ENCODE data around the gene NXPH4. TPM values are rescaled to one million over a fixed set of nuclear protein-coding genes. Genes with fewer than 3 reads are reported as not detected.

The NXPH4 gene
- total and polyA plus RNA-seq, 7 experiments from 2014 or later = 0.31 TPM; not detected in 6

- H3K27me3 Mint-ChIP-seq = peaks cover 72 to 81% (median 76%) of the 10 kb centered on the region in 5 donors
- Histone ChIP-seq H3K27me3 (ENCODE audit: control insufficient read depth in 2 of 2, insufficient read depth in 2 of 2, low read length in 2 of 2) (peaks cover 20 to 74% of the 10 kb centered on the region in 2 donors), H3K9me3 (ENCODE audit: control insufficient read depth in 2 of 3, low read length in 3 of 3) (no peaks in the 10 kb centered on the region), H3K27ac (ENCODE audit: low read depth, low read length) (no peak overlapping the region), H3K4me3 (ENCODE audit: low read length) (peak overlapping the region; percentile 30), H3K4me1 (ENCODE audit: control insufficient read depth in 2 of 2, insufficient read depth in 2 of 2, low read length in 2 of 2) (peaks cover 27 to 34% of the 10 kb centered on the region in 2 donors), H3K36me3 (ENCODE audit: control insufficient read depth in 2 of 3, insufficient read depth in 3 of 3, low read length in 3 of 3) (no peaks in the 10 kb centered on the region)
- no peaks in the 10 kb centered on the region for H3K36me3 Mint-ChIP-seq
- ChIA-PET POLR2A (interaction anchor here (0.7 to 2.9 kb wide), 3 partner anchors 8 to 19 kb away, joined by 3 to 13 read pairs (median 4); partner anchors contain the start of gene SHMT2), CTCF (interaction anchor here (1.0 to 5.3 kb wide), 3 partner anchors 12 to 25 kb away, joined by 3 to 156 read pairs (median 18); partner anchors contain the start of gene SHMT2)
- H3K9me3 Mint-ChIP-seq = peaks cover 0 to 3% (median 0%) of the 10 kb centered on the region in 11 donors
- ATAC-seq (peak; percentile 24), DNase-seq (no peak)
- intact Hi-C loops (cut with micrococcal nuclease) = loop anchor here (1.0 to 2.0 kb wide), 3 partner anchors 8 to 246 kb away; partner anchors contain the start of gene SHMT2 (in 1 of the 2)
- peak overlapping the region in 2 of 9 donors; percentile 24 to 51 for H3K27ac Mint-ChIP-seq
- peaks cover 42 to 64% (median 50%) of the 10 kb centered on the region in 7 donors for H3K4me1 Mint-ChIP-seq
- peak overlapping the region; percentile 67 to 90 (median 84) for H3K4me3 Mint-ChIP-seq
Measured at GRCh38 chr12:57216921-57217879, 606 bp downstream of the NXPH4 start.

DNA sequence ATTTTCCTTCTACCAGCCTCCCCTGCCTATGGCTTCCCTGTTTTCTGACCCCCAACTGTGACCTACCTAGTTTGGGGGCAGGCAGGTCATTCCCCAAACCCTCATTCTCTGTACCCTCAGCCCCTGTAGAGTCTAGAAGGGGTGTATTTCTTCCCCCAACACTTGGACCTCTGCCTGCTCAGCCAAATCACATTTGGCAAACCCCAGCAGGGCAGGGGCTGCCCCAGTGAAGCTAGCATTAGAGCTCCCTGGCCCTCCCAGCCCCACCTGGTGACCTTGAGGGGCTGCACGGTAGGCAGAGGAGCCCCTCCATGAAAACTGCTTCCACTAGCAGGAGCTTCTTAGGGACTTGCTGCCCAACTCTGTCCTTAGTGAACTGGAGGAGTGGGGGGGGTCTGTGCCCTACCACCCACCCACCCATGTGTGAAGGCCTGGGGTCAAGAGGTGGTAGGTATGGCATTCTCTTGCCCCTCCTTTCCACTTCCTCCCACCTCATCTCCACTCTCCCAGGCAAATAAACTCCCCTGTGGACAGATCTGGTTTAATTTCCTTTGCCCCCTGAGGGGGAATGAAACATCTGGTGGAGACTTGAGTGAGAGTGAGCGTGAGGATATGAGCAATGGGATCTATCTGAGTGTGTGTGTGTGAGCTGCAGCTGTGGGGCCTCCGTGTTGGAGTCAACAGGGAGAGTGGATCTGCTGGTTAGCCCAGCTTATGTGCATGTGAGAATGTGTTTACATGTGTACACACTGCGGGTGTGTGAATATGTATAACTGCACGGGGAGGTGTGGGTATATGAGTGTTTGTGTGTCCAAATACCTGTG is 1.6 kb downstream of the NXPH4 start:
- H3K4me1 ChIP-seq (ENCODE audit: control insufficient read depth in 2 of 2, insufficient read depth in 2 of 2, low read length in 2 of 2) = peaks cover 26 to 29% of the 10 kb centered on the region in 2 donors
- ChIA-PET POLR2A (interaction anchor here (0.6 to 2.9 kb wide), 3 partner anchors 11 to 106 kb away, joined by 3 to 13 read pairs (median 4); partner anchors contain the start of gene SHMT2), CTCF (interaction anchor here (0.6 to 3.1 kb wide), 3 partner anchors 11 to 120 kb away, joined by 3 to 18 read pairs (median 4); partner anchors contain the start of gene SHMT2)
- H3K36me3 Mint-ChIP-seq = no peaks in the 10 kb centered on the region
- H3K27ac Mint-ChIP-seq = peak overlapping the region in 1 of 9 donors; percentile 7
- H3K36me3 ChIP-seq (ENCODE audit: control insufficient read depth in 2 of 3, insufficient read depth in 3 of 3, low read length in 3 of 3) = no peaks in the 10 kb centered on the region
- H3K9me3 ChIP-seq (ENCODE audit: control insufficient read depth in 2 of 3, low read length in 3 of 3) = no peaks in the 10 kb centered on the region
- H3K4me1 Mint-ChIP-seq = peaks cover 42 to 69% (median 53%) of the 10 kb centered on the region in 7 donors
- H3K4me3 Mint-ChIP-seq = peak overlapping the region in 9 of 10 donors; percentile 53 to 90 (median 84)
- no peak overlapping the region for H3K4me3 ChIP-seq (ENCODE audit: low read length)
- peaks cover 82 to 88% (median 86%) of the 10 kb centered on the region in 5 donors for H3K27me3 Mint-ChIP-seq
- no peak overlapping the region for H3K27ac ChIP-seq (ENCODE audit: low read depth, low read length)
- DNase-seq (no peak), ATAC-seq (no peak)
- H3K9me3 Mint-ChIP-seq = peaks cover 0 to 3% (median 0%) of the 10 kb centered on the region in 11 donors
- H3K27me3 ChIP-seq (ENCODE audit: control insufficient read depth in 2 of 2, insufficient read depth in 2 of 2, low read length in 2 of 2) = peaks cover 20 to 83% of the 10 kb centered on the region in 2 donors
- intact Hi-C loops (cut with micrococcal nuclease) = no loop called here

DNA sequence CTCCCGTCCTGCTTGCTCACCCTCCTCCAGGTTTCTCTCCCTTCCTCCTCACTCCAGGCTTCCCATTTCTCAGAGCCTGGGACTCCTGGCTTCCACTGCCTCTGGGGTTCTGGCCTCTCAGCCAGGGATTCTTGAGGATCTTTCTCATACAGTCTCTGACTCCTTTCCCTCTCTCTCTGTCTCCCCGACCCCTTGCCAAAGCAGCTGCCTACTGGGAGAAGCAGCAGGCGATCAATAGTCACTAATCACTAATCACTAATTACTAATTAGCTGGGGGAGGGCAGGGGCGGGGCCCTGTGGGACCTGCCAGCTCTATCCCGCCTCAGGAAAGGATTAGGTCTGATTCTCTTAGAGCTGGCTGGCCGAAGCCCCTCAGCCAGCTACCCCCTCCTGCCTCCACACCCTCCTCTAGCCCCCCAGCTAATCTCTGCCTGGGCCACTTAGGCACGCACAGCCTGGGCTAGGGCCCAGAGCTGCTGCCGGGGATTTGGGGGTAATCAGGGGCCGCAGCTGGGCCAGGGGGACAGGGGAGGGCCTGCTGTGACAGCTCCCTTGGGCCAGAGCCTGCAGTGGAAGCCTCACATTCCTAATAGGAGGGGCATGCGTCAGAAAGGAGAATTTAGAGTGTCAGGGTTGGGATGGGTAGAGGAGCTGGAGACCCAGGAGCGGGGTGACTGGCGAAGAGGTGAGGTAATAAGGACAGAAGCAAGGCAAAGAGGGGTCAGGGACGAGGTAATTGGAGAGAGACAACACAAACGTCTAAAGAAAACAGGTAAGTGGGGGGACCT is 2.8 kb downstream of the NXPH4 start:
- intact Hi-C loops (cut with micrococcal nuclease) = no loop called here
- H3K4me3 ChIP-seq (ENCODE audit: low read length) = no peak overlapping the region
- peaks cover 82 to 88% (median 85%) of the 10 kb centered on the region in 5 donors for H3K27me3 Mint-ChIP-seq
- ChIA-PET POLR2A (interaction anchor here (0.5 to 2.9 kb wide), 4 partner anchors 10 to 107 kb away, joined by 3 to 13 read pairs (median 4); partner anchors contain the start of gene SHMT2), CTCF (interaction anchor here (1.2 to 3.1 kb wide), 4 partner anchors 10 to 32 kb away, joined by 4 to 18 read pairs (median 6); partner anchors contain the start of genes SHMT2 and STAC3)
- no peaks in the 10 kb centered on the region for H3K9me3 ChIP-seq (ENCODE audit: control insufficient read depth in 2 of 3, low read length in 3 of 3)
- peaks cover 16 to 20% of the 10 kb centered on the region in 2 donors for H3K4me1 ChIP-seq (ENCODE audit: control insufficient read depth in 2 of 2, insufficient read depth in 2 of 2, low read length in 2 of 2)
- ATAC-seq (no peak), DNase-seq (no peak)
- peaks cover 30 to 62% (median 45%) of the 10 kb centered on the region in 7 donors for H3K4me1 Mint-ChIP-seq
- no peak overlapping the region for H3K27ac Mint-ChIP-seq
- peaks cover 20 to 85% of the 10 kb centered on the region in 2 donors for H3K27me3 ChIP-seq (ENCODE audit: control insufficient read depth in 2 of 2, insufficient read depth in 2 of 2, low read length in 2 of 2)
- peak overlapping the region in 4 of 10 donors; percentile 6 to 64 (median 18) for H3K4me3 Mint-ChIP-seq
- no peaks in the 10 kb centered on the region for H3K36me3 Mint-ChIP-seq
- H3K27ac ChIP-seq (ENCODE audit: low read depth, low read length) = no peak overlapping the region
- no peaks in the 10 kb centered on the region for H3K36me3 ChIP-seq (ENCODE audit: control insufficient read depth in 2 of 3, insufficient read depth in 3 of 3, low read length in 3 of 3)
- H3K9me3 Mint-ChIP-seq = peaks cover 0 to 3% (median 0%) of the 10 kb centered on the region in 11 donors

DNA sequence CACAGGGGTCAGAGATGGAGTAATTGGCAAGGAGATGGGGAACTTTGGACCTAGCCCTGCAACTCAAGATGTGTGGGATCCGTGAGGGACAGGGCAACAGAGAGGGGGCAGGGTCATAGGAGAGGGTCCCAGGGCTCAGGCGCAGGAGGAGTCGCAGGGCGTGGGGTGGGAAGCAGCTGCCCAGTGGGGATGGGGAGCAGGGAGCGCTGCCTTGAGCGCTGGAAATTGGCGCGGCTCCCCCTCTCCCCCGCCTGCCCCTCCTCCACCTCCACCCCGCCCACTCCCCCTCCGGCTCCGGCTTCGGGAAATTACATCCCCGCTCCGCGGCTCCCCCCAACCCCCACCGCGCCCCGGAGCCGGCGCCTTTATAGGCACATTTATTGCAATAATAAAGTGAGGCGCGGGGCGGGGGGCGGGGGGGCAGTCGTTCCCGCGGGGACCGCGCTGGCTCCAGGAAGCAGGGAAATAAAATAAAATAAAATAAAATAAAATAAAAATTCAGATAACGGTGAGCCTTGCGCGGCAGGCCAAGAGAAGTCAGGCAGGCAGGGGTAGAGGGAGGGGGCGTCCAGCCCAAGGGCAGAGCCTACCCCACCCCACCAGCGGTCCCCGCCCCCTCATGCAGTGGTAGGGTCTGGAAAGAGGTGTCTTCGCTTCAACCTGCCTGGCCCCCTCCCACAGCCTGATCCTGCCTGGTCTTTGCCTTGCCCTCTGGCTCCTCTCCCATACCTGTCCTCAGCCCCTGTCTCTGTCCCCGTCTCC is 3.6 kb downstream of the NXPH4 start:
- Histone ChIP-seq H3K9me3 (ENCODE audit: control insufficient read depth in 2 of 3, low read length in 3 of 3) (no peaks in the 10 kb centered on the region), H3K4me1 (ENCODE audit: control insufficient read depth in 2 of 2, insufficient read depth in 2 of 2, low read length in 2 of 2) (peaks cover 15 to 20% of the 10 kb centered on the region in 2 donors), H3K27ac (ENCODE audit: low read depth, low read length) (no peak overlapping the region), H3K4me3 (ENCODE audit: low read length) (no peak overlapping the region), H3K36me3 (ENCODE audit: control insufficient read depth in 2 of 3, insufficient read depth in 3 of 3, low read length in 3 of 3) (no peaks in the 10 kb centered on the region), H3K27me3 (ENCODE audit: control insufficient read depth in 2 of 2, insufficient read depth in 2 of 2, low read length in 2 of 2) (peaks cover 17 to 85% of the 10 kb centered on the region in 2 donors)
- Mint-ChIP-seq H3K4me1 (peaks cover 23 to 59% (median 43%) of the 10 kb centered on the region in 7 donors), H3K27me3 (peaks cover 78 to 84% (median 80%) of the 10 kb centered on the region in 5 donors), H3K9me3 (peaks cover 0 to 3% (median 0%) of the 10 kb centered on the region in 11 donors), H3K27ac (peak overlapping the region in 2 of 9 donors; percentile 48 to 51), H3K4me3 (peak overlapping the region in 2 of 10 donors; percentile 12 to 19), H3K36me3 (no peaks in the 10 kb centered on the region)
- DNase-seq = no peak
- ATAC-seq = no peak
- ChIA-PET POLR2A (interaction anchor here (0.8 to 2.9 kb wide), 3 partner anchors 9 to 23 kb away, joined by 3 to 13 read pairs (median 5); partner anchors contain the start of gene SHMT2), CTCF (interaction anchor here (1.2 to 3.1 kb wide), 4 partner anchors 10 to 31 kb away, joined by 4 to 18 read pairs (median 6); partner anchors contain the start of genes SHMT2 and STAC3)
- intact Hi-C loops (cut with micrococcal nuclease) = no loop called here

DNA sequence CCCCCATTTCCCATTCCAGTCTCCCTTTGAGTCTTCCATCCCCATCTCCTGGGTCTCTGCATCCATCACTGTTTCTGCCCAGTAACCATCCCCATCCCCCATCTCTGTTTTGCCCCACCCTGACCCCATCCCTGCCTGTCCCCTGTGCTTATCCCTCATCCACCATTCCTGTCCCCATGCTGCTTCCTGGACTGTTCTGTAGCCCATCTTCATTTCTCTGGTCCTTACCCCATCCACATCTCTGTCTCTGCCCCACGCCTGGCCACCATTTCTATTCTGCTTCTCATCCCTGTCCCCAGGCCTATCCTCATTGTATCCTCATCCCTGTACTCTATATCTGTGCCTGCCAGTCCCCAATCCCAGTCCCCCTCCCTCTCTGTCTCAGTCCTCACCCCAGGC is 4.2 kb downstream of the NXPH4 start:
- Histone ChIP-seq H3K27me3 (ENCODE audit: control insufficient read depth in 2 of 2, insufficient read depth in 2 of 2, low read length in 2 of 2) (peaks cover 19 to 81% of the 10 kb centered on the region in 2 donors), H3K36me3 (ENCODE audit: control insufficient read depth in 2 of 3, insufficient read depth in 3 of 3, low read length in 3 of 3) (no peaks in the 10 kb centered on the region), H3K4me3 (ENCODE audit: low read length) (no peak overlapping the region), H3K27ac (ENCODE audit: low read depth, low read length) (no peak overlapping the region), H3K4me1 (ENCODE audit: control insufficient read depth in 2 of 2, insufficient read depth in 2 of 2, low read length in 2 of 2) (peaks cover 10 to 20% of the 10 kb centered on the region in 2 donors), H3K9me3 (ENCODE audit: control insufficient read depth in 2 of 3, low read length in 3 of 3) (no peaks in the 10 kb centered on the region)
- H3K27ac Mint-ChIP-seq = peak overlapping the region in 2 of 9 donors; percentile 48 to 51
- peaks cover 77 to 83% (median 80%) of the 10 kb centered on the region in 5 donors for H3K27me3 Mint-ChIP-seq
- H3K4me1 Mint-ChIP-seq = peaks cover 17 to 59% (median 43%) of the 10 kb centered on the region in 7 donors
- no peaks in the 10 kb centered on the region for H3K36me3 Mint-ChIP-seq
- CTCF ChIA-PET = no interaction called here
- H3K9me3 Mint-ChIP-seq = peaks cover 0 to 5% (median 0%) of the 10 kb centered on the region in 11 donors
- intact Hi-C loops (cut with micrococcal nuclease) = no loop called here
- POLR2A ChIA-PET = interaction anchor here (0.6 kb wide), 1 partner anchor 270 kb away, joined by 4 read pairs; no protein-coding TSS in a partner anchor
- ATAC-seq (no peak), DNase-seq (no peak)
- H3K4me3 Mint-ChIP-seq = peak overlapping the region in 3 of 10 donors; percentile 12 to 74 (median 17)
